ENCODE measurements around the gene HAUS7.

The HAUS7 gene

DNA sequence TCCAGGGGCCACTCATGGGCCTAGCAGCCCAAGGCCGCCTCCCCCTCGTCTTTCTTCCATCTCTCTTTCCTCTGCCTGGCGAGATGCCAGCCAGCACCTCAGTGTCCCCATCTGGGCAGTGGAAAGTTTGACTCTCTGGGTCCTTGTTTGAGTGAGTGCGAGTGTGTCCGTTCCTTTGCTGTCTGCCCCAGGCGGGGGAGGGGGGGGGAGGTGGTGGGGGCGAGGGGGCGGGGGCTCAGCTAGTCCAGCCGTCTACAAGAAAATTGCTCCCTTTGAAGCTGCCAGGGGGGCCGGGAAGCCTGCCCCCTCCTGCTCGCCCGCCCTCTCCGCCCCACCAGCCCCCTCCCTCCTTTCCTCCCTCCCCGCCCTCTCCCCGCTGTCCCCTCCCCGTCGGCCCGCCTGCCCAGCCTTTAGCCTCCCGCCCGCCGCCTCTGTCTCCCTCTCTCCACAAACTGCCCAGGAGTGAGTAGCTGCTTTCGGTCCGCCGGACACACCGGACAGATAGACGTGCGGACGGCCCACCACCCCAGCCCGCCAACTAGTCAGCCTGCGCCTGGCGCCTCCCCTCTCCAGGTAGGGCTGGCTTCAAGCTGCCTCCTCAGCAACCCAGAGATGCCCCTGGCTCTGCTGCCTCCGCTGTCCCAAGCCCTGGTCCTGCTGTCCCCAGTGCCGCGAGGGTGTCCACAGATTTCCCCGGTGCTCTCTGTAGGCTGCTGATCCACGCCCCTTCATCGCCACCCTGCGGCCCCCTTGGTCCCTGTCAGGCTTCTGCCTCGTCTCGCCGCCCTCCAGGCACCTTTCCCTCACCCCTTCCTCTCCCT, 24.4 kb upstream of the HAUS7 start, which contains the start of gene BGN:
Gene BGN, plus strand, starts transcription at position 440 of the 821 bp plus-strand sequence. CDS start 9,652 bp downstream, outside the sequence.
- Histone ChIP-seq H3K4me1 (ENCODE audit: control extremely low read depth in 1 of 4, control insufficient read depth in 4 of 4, insufficient read depth in 4 of 4, low read length in 3 of 4) (peaks cover 0 to 16% (median 8%) of the 10 kb centered on the region in 4 experiments), H3K27me3 (replicated peaks in 2 of 5; ENCODE audit: control insufficient read depth in 4 of 5, insufficient read depth in 5 of 5, low read length in 4 of 5) (peaks cover 0 to 27% (median 0%) of the 10 kb centered on the region in 5 experiments), H3K36me3 (ENCODE audit: control insufficient read depth in 4 of 4, insufficient read depth in 4 of 4, low read length in 3 of 4) (no peaks in the 10 kb centered on the region), H3K27ac (ENCODE audit: insufficient read depth in 1 of 2, low read depth in 1 of 2, low read length in 2 of 2, poor library complexity in 1 of 2, severe bottlenecking in 2 of 2) (no peak within 1 kb of the TSS), H3K4me3 (ENCODE audit: control insufficient read depth in 1 of 7, extremely low read depth in 1 of 7, insufficient read depth in 4 of 7, low read depth in 2 of 7, low read length in 6 of 7) (peak within 1 kb of the TSS in 2 of 7 experiments; percentile 33 to 54), H3K9me3 (ENCODE audit: control extremely low read depth in 1 of 5, control insufficient read depth in 4 of 5, insufficient read depth in 2 of 5, low read depth in 1 of 5, low read length in 4 of 5) (no peaks in the 10 kb centered on the region)
- DNase-seq, result peak; percentile 23 to 64 (median 61)
- CTCF ChIA-PET, result interaction anchor here (1.1 to 1.2 kb wide), 2 partner anchors 21 to 23 kb away, joined by 3 to 4 read pairs; no protein-coding TSS in a partner anchor
- WGBS (ENCODE audit: insufficient coverage), result 56% methylated on average over 17 of the region's 41 CpGs
- POLR2A ChIA-PET, result no interaction called here

DNA sequence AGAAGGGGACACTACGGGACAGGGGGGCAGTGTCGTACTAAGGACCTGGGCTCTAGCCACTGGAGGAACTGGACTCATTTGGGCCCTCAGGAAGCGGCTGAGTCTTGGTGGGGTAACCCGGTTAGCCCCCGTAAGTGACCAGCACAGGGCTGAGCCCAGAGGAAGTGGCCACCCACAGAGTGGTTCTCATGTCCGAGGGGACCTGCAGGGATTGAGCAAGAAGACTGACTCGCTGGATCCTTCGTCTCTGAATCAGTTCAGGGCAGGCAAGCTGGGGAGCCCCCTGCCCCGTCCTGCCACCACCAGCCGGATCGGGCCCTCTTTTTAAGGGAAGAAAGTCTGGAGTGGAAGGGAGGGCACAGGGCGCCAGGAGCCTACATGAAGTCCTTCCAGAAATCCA, 23.7 kb upstream of the HAUS7 start:
- no peak for DNase-seq
- Histone ChIP-seq H3K9me3 (ENCODE audit: control extremely low read depth in 1 of 5, control insufficient read depth in 4 of 5, insufficient read depth in 2 of 5, low read depth in 1 of 5, low read length in 4 of 5) (no peaks in the 10 kb centered on the region), H3K4me1 (ENCODE audit: control extremely low read depth in 1 of 4, control insufficient read depth in 4 of 4, insufficient read depth in 4 of 4, low read length in 3 of 4) (peaks cover 0 to 16% (median 8%) of the 10 kb centered on the region in 4 experiments), H3K36me3 (ENCODE audit: control insufficient read depth in 4 of 4, insufficient read depth in 4 of 4, low read length in 3 of 4) (no peaks in the 10 kb centered on the region), H3K27me3 (replicated peaks in 2 of 5; ENCODE audit: control insufficient read depth in 4 of 5, insufficient read depth in 5 of 5, low read length in 4 of 5) (peaks cover 0 to 27% (median 0%) of the 10 kb centered on the region in 5 experiments), H3K4me3 (ENCODE audit: control insufficient read depth in 1 of 7, extremely low read depth in 1 of 7, insufficient read depth in 4 of 7, low read depth in 2 of 7, low read length in 6 of 7) (no peak overlapping the region), H3K27ac (ENCODE audit: insufficient read depth in 1 of 2, low read depth in 1 of 2, low read length in 2 of 2, poor library complexity in 1 of 2, severe bottlenecking in 2 of 2) (no peak overlapping the region)
- ChIA-PET CTCF (interaction anchor here (1.1 to 1.2 kb wide), 2 partner anchors 20 to 23 kb away, joined by 3 to 4 read pairs; no protein-coding TSS in a partner anchor), POLR2A (no interaction called here)
- 83% methylated on average over 6 of the region's 12 CpGs for WGBS (ENCODE audit: insufficient coverage)

DNA sequence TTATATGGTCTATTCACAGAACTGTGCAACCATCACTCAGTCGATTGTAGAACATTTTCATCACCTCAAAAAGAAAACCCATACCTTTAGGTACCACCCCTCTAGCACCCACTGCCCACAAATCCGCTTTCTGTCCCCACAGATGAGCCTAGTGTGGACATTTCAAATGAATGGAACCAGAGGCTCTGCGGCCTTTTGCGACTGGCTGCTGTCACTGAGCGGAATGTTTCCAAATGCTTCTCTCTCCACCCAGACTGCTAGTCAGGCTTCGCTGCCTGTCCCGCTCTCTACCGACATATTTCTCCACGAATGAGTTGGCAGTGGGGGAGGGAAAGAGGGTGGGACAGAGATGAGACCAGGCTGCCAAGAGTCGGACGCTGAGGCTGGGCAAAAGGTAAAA, 22.7 kb upstream of the HAUS7 start:
- H3K9me3 ChIP-seq (ENCODE audit: control extremely low read depth in 1 of 5, control insufficient read depth in 4 of 5, insufficient read depth in 2 of 5, low read depth in 1 of 5, low read length in 4 of 5), result no peaks in the 10 kb centered on the region
- CTCF ChIA-PET, result no interaction called here
- peaks cover 0 to 16% (median 8%) of the 10 kb centered on the region in 4 experiments for H3K4me1 ChIP-seq (ENCODE audit: control extremely low read depth in 1 of 4, control insufficient read depth in 4 of 4, insufficient read depth in 4 of 4, low read length in 3 of 4)
- DNase-seq, result no peak
- WGBS (ENCODE audit: insufficient coverage), result 87% methylated on average over 9 of the region's 11 CpGs
- H3K36me3 ChIP-seq (ENCODE audit: control insufficient read depth in 4 of 4, insufficient read depth in 4 of 4, low read length in 3 of 4), result no peaks in the 10 kb centered on the region
- POLR2A ChIA-PET, result no interaction called here
- H3K27ac ChIP-seq (ENCODE audit: insufficient read depth in 1 of 2, low read depth in 1 of 2, low read length in 2 of 2, poor library complexity in 1 of 2, severe bottlenecking in 2 of 2), result no peak overlapping the region
- H3K27me3 ChIP-seq (replicated peaks in 2 of 5; ENCODE audit: control insufficient read depth in 4 of 5, insufficient read depth in 5 of 5, low read length in 4 of 5), result peaks cover 0 to 27% (median 0%) of the 10 kb centered on the region in 5 experiments
- H3K4me3 ChIP-seq (ENCODE audit: control insufficient read depth in 1 of 7, extremely low read depth in 1 of 7, insufficient read depth in 4 of 7, low read depth in 2 of 7, low read length in 6 of 7), result no peak overlapping the region

DNA sequence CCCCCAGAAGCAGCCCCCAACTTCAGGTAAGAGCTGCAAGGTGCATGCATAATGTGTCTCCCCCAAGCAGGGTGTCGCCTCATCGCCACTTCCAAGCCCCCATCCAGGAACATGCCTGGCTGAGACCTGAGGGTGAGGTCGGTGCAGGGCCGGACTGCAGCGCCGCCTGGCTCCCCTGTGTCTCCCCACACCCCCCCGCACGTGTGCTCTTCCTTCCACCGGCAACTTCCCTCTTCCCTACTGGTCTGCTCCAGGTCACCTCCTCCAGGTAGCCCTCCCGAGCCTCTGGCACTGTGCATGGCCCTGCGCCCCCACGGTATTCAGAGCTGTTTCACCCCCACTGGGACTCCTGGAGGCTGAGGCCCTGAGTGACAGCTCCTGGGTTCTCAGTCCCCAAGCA, 22.2 kb upstream of the HAUS7 start:
- H3K4me1 ChIP-seq (ENCODE audit: control extremely low read depth in 1 of 4, control insufficient read depth in 4 of 4, insufficient read depth in 4 of 4, low read length in 3 of 4), result peaks cover 0 to 16% (median 8%) of the 10 kb centered on the region in 4 experiments
- H3K36me3 ChIP-seq (ENCODE audit: control insufficient read depth in 4 of 4, insufficient read depth in 4 of 4, low read length in 3 of 4), result no peaks in the 10 kb centered on the region
- no peak overlapping the region for H3K4me3 ChIP-seq (ENCODE audit: control insufficient read depth in 1 of 7, extremely low read depth in 1 of 7, insufficient read depth in 4 of 7, low read depth in 2 of 7, low read length in 6 of 7)
- ChIA-PET POLR2A (no interaction called here), CTCF (interaction anchor here (1.4 kb wide), 1 partner anchor 13 kb away, joined by 6 read pairs; no protein-coding TSS in a partner anchor)
- H3K27me3 ChIP-seq (replicated peaks in 2 of 5; ENCODE audit: control insufficient read depth in 4 of 5, insufficient read depth in 5 of 5, low read length in 4 of 5), result peaks cover 0 to 24% (median 0%) of the 10 kb centered on the region in 5 experiments
- no peak overlapping the region for H3K27ac ChIP-seq (ENCODE audit: insufficient read depth in 1 of 2, low read depth in 1 of 2, low read length in 2 of 2, poor library complexity in 1 of 2, severe bottlenecking in 2 of 2)
- H3K9me3 ChIP-seq (ENCODE audit: control extremely low read depth in 1 of 5, control insufficient read depth in 4 of 5, insufficient read depth in 2 of 5, low read depth in 1 of 5, low read length in 4 of 5), result no peaks in the 10 kb centered on the region
- no peak for DNase-seq
- WGBS (ENCODE audit: insufficient coverage), result 89% methylated on average over 10 of the region's 12 CpGs

DNA sequence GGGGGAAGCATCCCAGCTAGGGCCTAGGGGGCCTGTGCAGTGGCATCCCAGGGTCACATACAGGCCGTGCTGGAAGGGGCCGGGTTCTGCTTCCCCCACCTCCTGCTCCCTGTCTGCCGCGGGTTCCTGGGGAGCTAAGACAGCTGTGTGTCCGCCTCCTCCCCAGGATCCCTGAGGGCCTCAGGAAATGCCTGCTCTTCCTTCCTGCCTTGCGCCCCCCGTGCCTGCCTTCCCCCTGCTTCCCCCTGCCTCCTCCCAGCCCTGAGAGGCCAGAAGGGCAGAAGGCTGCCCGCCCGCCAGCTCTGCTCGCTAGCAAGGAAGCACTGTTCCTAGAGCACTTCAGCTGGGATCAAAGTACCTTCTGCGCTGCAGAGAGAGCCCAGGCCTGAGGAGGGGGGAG, 21.5 kb upstream of the HAUS7 start:
- Histone ChIP-seq H3K36me3 (ENCODE audit: control insufficient read depth in 4 of 4, insufficient read depth in 4 of 4, low read length in 3 of 4) (no peaks in the 10 kb centered on the region), H3K27me3 (replicated peaks in 2 of 5; ENCODE audit: control insufficient read depth in 4 of 5, insufficient read depth in 5 of 5, low read length in 4 of 5) (peaks cover 0 to 24% (median 0%) of the 10 kb centered on the region in 5 experiments), H3K27ac (ENCODE audit: insufficient read depth in 1 of 2, low read depth in 1 of 2, low read length in 2 of 2, poor library complexity in 1 of 2, severe bottlenecking in 2 of 2) (no peak overlapping the region), H3K4me3 (ENCODE audit: control insufficient read depth in 1 of 7, extremely low read depth in 1 of 7, insufficient read depth in 4 of 7, low read depth in 2 of 7, low read length in 6 of 7) (no peak overlapping the region), H3K9me3 (ENCODE audit: control extremely low read depth in 1 of 5, control insufficient read depth in 4 of 5, insufficient read depth in 2 of 5, low read depth in 1 of 5, low read length in 4 of 5) (no peaks in the 10 kb centered on the region), H3K4me1 (ENCODE audit: control extremely low read depth in 1 of 4, control insufficient read depth in 4 of 4, insufficient read depth in 4 of 4, low read length in 3 of 4) (peaks cover 0 to 16% (median 8%) of the 10 kb centered on the region in 4 experiments)
- DNase-seq, result no peak
- ChIA-PET POLR2A (no interaction called here), CTCF (interaction anchor here (1.4 kb wide), 1 partner anchor 13 kb away, joined by 6 read pairs; no protein-coding TSS in a partner anchor)
- WGBS (ENCODE audit: insufficient coverage), result 38% methylated on average over 8 of the region's 11 CpGs

DNA sequence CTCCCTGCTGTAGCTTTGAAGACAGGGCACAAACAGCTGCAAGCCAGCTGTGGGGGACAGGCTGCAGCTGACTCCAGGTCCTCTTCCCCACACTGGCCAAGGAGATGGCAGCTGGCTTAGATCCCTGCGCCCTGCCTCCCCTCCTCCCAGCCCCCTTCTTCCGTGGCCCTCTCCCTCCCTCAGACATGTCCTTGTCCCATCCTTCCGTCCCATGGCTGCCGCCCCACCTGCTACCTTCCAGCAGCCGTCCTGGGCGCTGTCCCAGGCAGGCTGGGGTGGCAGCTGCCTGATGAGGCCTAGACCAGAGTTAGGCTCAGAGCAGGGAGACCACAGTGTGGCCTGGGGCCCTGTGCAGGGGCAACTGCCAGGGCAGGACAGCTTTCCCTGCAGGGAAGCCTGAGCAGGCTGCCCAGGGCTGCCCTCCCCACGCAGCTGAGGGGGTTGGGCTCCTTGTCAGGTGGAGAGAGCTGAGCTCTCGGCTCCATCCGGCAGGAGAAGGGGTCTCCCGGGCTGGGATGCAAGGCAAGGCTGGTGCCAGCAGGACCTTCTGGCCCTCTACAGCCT, 21.1 kb upstream of the HAUS7 start:
- Histone ChIP-seq H3K4me1 (ENCODE audit: control extremely low read depth in 1 of 4, control insufficient read depth in 4 of 4, insufficient read depth in 4 of 4, low read length in 3 of 4) (peaks cover 0 to 16% (median 8%) of the 10 kb centered on the region in 4 experiments), H3K9me3 (ENCODE audit: control extremely low read depth in 1 of 5, control insufficient read depth in 4 of 5, insufficient read depth in 2 of 5, low read depth in 1 of 5, low read length in 4 of 5) (no peaks in the 10 kb centered on the region), H3K27ac (ENCODE audit: insufficient read depth in 1 of 2, low read depth in 1 of 2, low read length in 2 of 2, poor library complexity in 1 of 2, severe bottlenecking in 2 of 2) (no peak overlapping the region), H3K4me3 (ENCODE audit: control insufficient read depth in 1 of 7, extremely low read depth in 1 of 7, insufficient read depth in 4 of 7, low read depth in 2 of 7, low read length in 6 of 7) (no peak overlapping the region), H3K27me3 (replicated peaks in 2 of 5; ENCODE audit: control insufficient read depth in 4 of 5, insufficient read depth in 5 of 5, low read length in 4 of 5) (peaks cover 0 to 24% (median 0%) of the 10 kb centered on the region in 5 experiments), H3K36me3 (ENCODE audit: control insufficient read depth in 4 of 4, insufficient read depth in 4 of 4, low read length in 3 of 4) (no peaks in the 10 kb centered on the region)
- ChIA-PET POLR2A (no interaction called here), CTCF (interaction anchor here (0.9 to 1.4 kb wide), 2 partner anchors 14 to 30 kb away, joined by 4 to 6 read pairs; no protein-coding TSS in a partner anchor)
- WGBS (ENCODE audit: insufficient coverage), result 76% methylated on average over 10 of the region's 10 CpGs
- no peak for DNase-seq
